Measurements from ENCODE around the gene ZMIZ1.

Gene ZMIZ1

DNA sequence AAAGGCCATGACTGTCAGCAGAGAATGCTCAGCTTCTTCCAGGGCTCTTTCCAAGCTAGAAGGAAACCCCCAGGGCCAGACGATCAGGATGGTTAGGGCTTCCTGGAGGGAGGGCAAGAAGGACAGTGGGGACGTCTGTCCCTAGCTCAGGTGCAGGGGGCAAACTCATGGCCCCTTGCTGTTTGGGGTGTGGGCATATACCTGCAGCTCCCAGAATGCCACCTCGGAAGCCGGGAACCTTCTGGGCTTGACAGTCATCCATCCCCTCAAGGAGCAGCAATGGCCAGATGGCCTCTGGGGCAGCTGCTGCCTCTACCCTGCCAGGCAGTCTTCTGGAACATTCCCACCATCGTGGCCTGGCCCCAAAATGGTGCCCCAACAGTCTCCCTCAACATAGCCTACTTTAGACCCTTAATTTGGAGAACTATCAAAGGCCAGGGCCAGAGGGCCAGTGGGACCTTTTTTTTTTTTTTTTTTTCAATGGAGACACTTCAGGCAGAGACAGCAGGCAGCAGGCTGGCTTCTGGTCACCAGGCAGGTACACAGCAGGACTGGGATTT, 40.2 kb upstream of the ZMIZ1 start:
- no CpG with 5 or more reads among the region's 5 CpGs for WGBS (ENCODE audit: extremely low coverage, insufficient coverage, low lambda C conversion rate)

DNA sequence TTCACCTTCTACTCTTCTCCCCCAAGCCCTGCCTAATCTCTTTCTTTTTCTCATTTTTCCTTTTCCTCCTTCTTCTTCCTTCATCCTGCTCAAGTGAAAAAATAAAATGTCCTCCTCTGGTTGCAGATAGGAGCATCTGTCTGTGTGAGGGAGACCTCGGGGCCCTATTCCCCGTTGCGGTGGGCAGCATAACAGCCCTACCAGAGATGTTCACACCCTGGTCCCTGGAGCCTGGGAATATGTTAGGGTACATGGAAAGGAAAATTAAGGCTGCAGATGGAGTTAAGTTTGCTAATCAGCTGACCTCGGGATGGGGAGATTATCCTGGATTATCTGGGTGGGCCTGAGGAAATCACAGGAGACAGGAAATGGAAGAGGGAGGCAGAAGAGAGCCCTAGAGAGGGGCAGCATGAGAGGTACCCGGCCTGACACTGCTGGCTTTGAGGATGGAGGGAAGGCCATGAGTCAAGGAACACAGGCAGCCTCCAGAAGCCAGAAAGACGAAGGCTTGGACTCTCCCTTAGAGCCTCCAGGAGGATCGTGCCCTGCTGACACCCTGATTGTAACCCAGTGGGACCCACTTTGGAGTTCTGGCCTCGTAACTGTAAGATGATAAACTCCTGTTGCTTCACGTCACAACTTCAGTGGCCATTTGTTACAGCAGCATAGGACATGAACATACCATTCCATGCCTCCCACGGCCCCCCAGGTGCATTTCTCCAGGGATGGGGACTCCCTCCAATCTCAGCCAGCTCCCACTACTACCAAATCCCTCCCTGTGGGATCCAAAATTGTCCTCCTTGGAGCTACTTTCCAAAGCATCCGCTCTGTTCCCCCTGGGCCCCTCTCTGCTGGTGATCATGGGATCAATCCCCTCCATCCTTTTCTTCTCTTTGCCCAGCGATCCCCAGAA, 39.0 kb upstream of the ZMIZ1 start:
- no peak overlapping the region for H3K18ac ChIP-seq (ENCODE audit: low read length)
- H4K5ac ChIP-seq (ENCODE audit: low read length) = no peak overlapping the region
- DNase-seq = no peak
- H3K9ac ChIP-seq (ENCODE audit: low read length) = no peak overlapping the region
- H3K79me1 ChIP-seq (ENCODE audit: low read length) = no peaks in the 10 kb centered on the region
- H3K36me3 ChIP-seq (ENCODE audit: control insufficient read depth, insufficient read depth, low read length) = no peaks in the 10 kb centered on the region
- H3K27me3 ChIP-seq (ENCODE audit: insufficient read depth, low read length, poor library complexity) = no peaks in the 10 kb centered on the region
- no peaks in the 10 kb centered on the region for H3K4me1 ChIP-seq (ENCODE audit: control insufficient read depth, low read depth, low read length)
- no peak overlapping the region for H3K4me3 ChIP-seq (ENCODE audit: low read length)
- no peak overlapping the region for H4K8ac ChIP-seq (ENCODE audit: low read depth, low read length)
- H2BK15ac ChIP-seq (replicated peaks; ENCODE audit: low read depth) = no peak overlapping the region
- no peak overlapping the region for H3K4me2 ChIP-seq (ENCODE audit: low read length)
- no peak overlapping the region for H2BK5ac ChIP-seq (ENCODE audit: low read length)
- H3K4ac ChIP-seq (ENCODE audit: low read depth, low read length) = no peak overlapping the region
- H3K56ac ChIP-seq (ENCODE audit: low read length) = no peak overlapping the region
- H3K79me2 ChIP-seq (ENCODE audit: control insufficient read depth, insufficient read depth, low read length) = no peaks in the 10 kb centered on the region
- no peak overlapping the region for H2AK5ac ChIP-seq (ENCODE audit: low read length)
- no CpG with 5 or more reads among the region's 12 CpGs for WGBS (ENCODE audit: extremely low coverage, insufficient coverage, low lambda C conversion rate)
- H3K27ac ChIP-seq (ENCODE audit: low read depth, low read length) = no peak overlapping the region
- H3K23ac ChIP-seq (ENCODE audit: low read length) = no peak overlapping the region
- no peak overlapping the region for H2BK120ac ChIP-seq (ENCODE audit: low read depth, low read length)

More for the DNA sequence above, 40.2 kb upstream of the ZMIZ1 start:
- Histone ChIP-seq H3K4me3 (ENCODE audit: low read length) (no peak overlapping the region), H3K27ac (ENCODE audit: low read depth, low read length) (no peak overlapping the region), H3K4me2 (ENCODE audit: low read length) (no peak overlapping the region), H4K5ac (ENCODE audit: low read length) (no peak overlapping the region), H3K36me3 (ENCODE audit: control insufficient read depth, insufficient read depth, low read length) (no peaks in the 10 kb centered on the region), H3K4ac (ENCODE audit: low read depth, low read length) (no peak overlapping the region), H2BK5ac (ENCODE audit: low read length) (no peak overlapping the region), H2BK120ac (ENCODE audit: low read depth, low read length) (no peak overlapping the region), H3K79me1 (ENCODE audit: low read length) (no peaks in the 10 kb centered on the region), H3K4me1 (ENCODE audit: control insufficient read depth, low read depth, low read length) (peaks cover 3% of the 10 kb centered on the region), H3K79me2 (ENCODE audit: control insufficient read depth, insufficient read depth, low read length) (no peaks in the 10 kb centered on the region), H3K23ac (ENCODE audit: low read length) (no peak overlapping the region), H3K9ac (ENCODE audit: low read length) (no peak overlapping the region), H2AK5ac (ENCODE audit: low read length) (no peak overlapping the region), H3K18ac (ENCODE audit: low read length) (no peak overlapping the region), H4K8ac (ENCODE audit: low read depth, low read length) (no peak overlapping the region), H3K56ac (ENCODE audit: low read length) (no peak overlapping the region), H3K27me3 (ENCODE audit: insufficient read depth, low read length, poor library complexity) (no peaks in the 10 kb centered on the region), H2BK15ac (replicated peaks; ENCODE audit: low read depth) (no peak overlapping the region)
- no peak for DNase-seq

DNA sequence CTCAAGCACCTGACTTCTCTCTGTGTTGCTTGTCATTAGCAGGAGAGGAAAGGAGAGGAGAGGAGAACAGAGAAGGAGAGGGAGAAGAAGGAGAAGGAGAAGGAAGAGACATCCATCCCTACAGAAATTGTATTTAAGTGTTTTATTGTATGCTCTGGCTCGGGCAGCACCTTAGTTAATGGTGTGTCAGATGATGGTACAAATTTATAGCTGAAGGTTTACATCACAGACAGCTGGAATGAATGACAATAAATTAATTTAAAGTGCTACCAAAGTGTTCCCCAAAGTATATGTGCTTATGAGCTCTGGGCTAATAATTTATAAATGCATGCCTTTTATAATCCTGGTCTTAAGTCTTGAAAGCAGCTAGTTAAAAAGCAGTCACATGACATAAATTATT, 38.1 kb upstream of the ZMIZ1 start:
- H2BK5ac ChIP-seq (ENCODE audit: low read length) = no peak overlapping the region
- no peak overlapping the region for H3K4me2 ChIP-seq (ENCODE audit: low read length)
- no peak overlapping the region for H3K4me3 ChIP-seq (ENCODE audit: low read length)
- H4K8ac ChIP-seq (ENCODE audit: low read depth, low read length) = no peak overlapping the region
- no peak overlapping the region for H3K18ac ChIP-seq (ENCODE audit: low read length)
- H3K79me1 ChIP-seq (ENCODE audit: low read length) = no peaks in the 10 kb centered on the region
- DNase-seq = no peak
- WGBS (ENCODE audit: extremely low coverage, insufficient coverage, low lambda C conversion rate) = no CpG with 5 or more reads among the region's 1 CpG
- H3K4ac ChIP-seq (ENCODE audit: low read depth, low read length) = no peak overlapping the region
- no peak overlapping the region for H2BK15ac ChIP-seq (replicated peaks; ENCODE audit: low read depth)
- no peaks in the 10 kb centered on the region for H3K27me3 ChIP-seq (ENCODE audit: insufficient read depth, low read length, poor library complexity)
- no peak overlapping the region for H2BK120ac ChIP-seq (ENCODE audit: low read depth, low read length)
- no peak overlapping the region for H3K9ac ChIP-seq (ENCODE audit: low read length)
- no peak overlapping the region for H3K56ac ChIP-seq (ENCODE audit: low read length)
- H3K4me1 ChIP-seq (ENCODE audit: control insufficient read depth, low read depth, low read length) = no peaks in the 10 kb centered on the region
- H4K5ac ChIP-seq (ENCODE audit: low read length) = no peak overlapping the region
- no peaks in the 10 kb centered on the region for H3K79me2 ChIP-seq (ENCODE audit: control insufficient read depth, insufficient read depth, low read length)
- H3K36me3 ChIP-seq (ENCODE audit: control insufficient read depth, insufficient read depth, low read length) = no peaks in the 10 kb centered on the region
- no peak overlapping the region for H3K27ac ChIP-seq (ENCODE audit: low read depth, low read length)
- no peak overlapping the region for H2AK5ac ChIP-seq (ENCODE audit: low read length)
- no peak overlapping the region for H3K23ac ChIP-seq (ENCODE audit: low read length)

DNA sequence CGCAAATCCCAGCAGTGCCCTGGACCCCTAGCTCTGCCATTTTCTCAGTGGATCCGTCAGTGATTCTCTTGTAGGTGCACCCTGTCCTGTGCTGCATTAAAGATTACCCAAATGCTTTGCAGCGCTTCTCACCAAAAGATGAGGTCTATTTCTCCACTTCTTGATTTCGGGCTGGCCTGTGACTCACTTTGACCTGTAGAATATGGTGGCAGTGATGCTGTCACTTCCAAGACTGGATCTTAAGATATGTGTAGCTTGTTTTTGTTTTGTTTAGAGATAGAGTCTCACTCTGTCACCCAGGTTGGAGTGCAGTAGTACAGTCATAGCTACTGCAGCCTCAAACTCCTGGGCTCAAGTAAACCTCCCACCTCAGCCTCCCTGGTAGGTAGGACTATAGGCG, 37.0 kb upstream of the ZMIZ1 start:
- Histone ChIP-seq H3K4me3 (ENCODE audit: low read length) (no peak overlapping the region), H2BK120ac (ENCODE audit: low read depth, low read length) (no peak overlapping the region), H3K18ac (ENCODE audit: low read length) (no peak overlapping the region), H4K5ac (ENCODE audit: low read length) (no peak overlapping the region), H3K4ac (ENCODE audit: low read depth, low read length) (no peak overlapping the region), H3K4me1 (ENCODE audit: control insufficient read depth, low read depth, low read length) (no peaks in the 10 kb centered on the region), H3K27me3 (ENCODE audit: insufficient read depth, low read length, poor library complexity) (no peaks in the 10 kb centered on the region), H3K27ac (ENCODE audit: low read depth, low read length) (no peak overlapping the region), H3K36me3 (ENCODE audit: control insufficient read depth, insufficient read depth, low read length) (no peaks in the 10 kb centered on the region), H3K56ac (ENCODE audit: low read length) (no peak overlapping the region), H3K23ac (ENCODE audit: low read length) (no peak overlapping the region), H2AK5ac (ENCODE audit: low read length) (no peak overlapping the region), H3K9ac (ENCODE audit: low read length) (no peak overlapping the region), H3K79me2 (ENCODE audit: control insufficient read depth, insufficient read depth, low read length) (no peaks in the 10 kb centered on the region), H4K8ac (ENCODE audit: low read depth, low read length) (no peak overlapping the region), H3K79me1 (ENCODE audit: low read length) (no peaks in the 10 kb centered on the region), H3K4me2 (ENCODE audit: low read length) (no peak overlapping the region), H2BK5ac (ENCODE audit: low read length) (no peak overlapping the region), H2BK15ac (replicated peaks; ENCODE audit: low read depth) (no peak overlapping the region)
- DNase-seq = no peak
- WGBS (ENCODE audit: extremely low coverage, insufficient coverage, low lambda C conversion rate) = no CpG with 5 or more reads among the region's 5 CpGs

DNA sequence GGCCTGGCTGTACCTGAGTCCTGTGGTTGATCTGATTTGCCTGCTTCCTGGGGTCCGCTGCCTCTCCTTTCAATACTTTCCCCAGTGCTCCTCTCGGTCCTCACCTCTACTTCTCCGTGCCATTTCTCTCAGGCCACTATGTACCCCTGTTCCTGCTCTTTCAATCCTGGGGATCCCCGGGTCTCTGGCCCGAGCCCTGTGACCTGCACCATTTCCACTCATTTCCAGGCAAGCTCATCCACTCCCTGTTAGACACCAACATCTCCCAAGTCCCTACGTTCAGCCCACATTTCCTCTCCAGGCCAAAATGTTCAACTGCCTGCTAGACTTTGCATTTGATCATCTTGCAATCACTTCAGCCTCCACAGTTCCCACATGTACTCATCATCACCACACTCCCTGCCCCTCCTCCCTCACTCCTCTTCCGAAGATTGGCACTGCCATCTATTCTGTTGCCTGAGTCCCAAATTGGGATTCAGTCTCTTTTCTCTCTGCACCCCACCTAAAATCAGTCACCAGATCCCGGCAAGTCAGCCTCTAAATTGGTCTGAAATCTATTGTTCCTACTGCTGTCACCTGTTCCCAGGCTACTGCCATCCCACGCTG, 34.4 kb upstream of the ZMIZ1 start:
- DNase-seq = no peak
- no CpG with 5 or more reads among the region's 9 CpGs for WGBS (ENCODE audit: extremely low coverage, insufficient coverage, low lambda C conversion rate)

More for the DNA sequence above, 34.4 kb upstream of the ZMIZ1 start:
- H3K18ac ChIP-seq (ENCODE audit: low read length) = no peak overlapping the region
- H3K4me1 ChIP-seq (ENCODE audit: control insufficient read depth, low read depth, low read length) = peaks cover 2% of the 10 kb centered on the region
- no peaks in the 10 kb centered on the region for H3K79me2 ChIP-seq (ENCODE audit: control insufficient read depth, insufficient read depth, low read length)
- no peak overlapping the region for H3K23ac ChIP-seq (ENCODE audit: low read length)
- H3K36me3 ChIP-seq (ENCODE audit: control insufficient read depth, insufficient read depth, low read length) = no peaks in the 10 kb centered on the region
- no peak overlapping the region for H3K56ac ChIP-seq (ENCODE audit: low read length)
- no peak overlapping the region for H4K8ac ChIP-seq (ENCODE audit: low read depth, low read length)
- no peaks in the 10 kb centered on the region for H3K27me3 ChIP-seq (ENCODE audit: insufficient read depth, low read length, poor library complexity)
- H2BK120ac ChIP-seq (ENCODE audit: low read depth, low read length) = no peak overlapping the region
- H3K4ac ChIP-seq (ENCODE audit: low read depth, low read length) = no peak overlapping the region
- no peak overlapping the region for H3K9ac ChIP-seq (ENCODE audit: low read length)
- H2AK5ac ChIP-seq (ENCODE audit: low read length) = no peak overlapping the region
- no peak overlapping the region for H4K5ac ChIP-seq (ENCODE audit: low read length)
- no peaks in the 10 kb centered on the region for H3K79me1 ChIP-seq (ENCODE audit: low read length)
- no peak overlapping the region for H2BK5ac ChIP-seq (ENCODE audit: low read length)
- no peak overlapping the region for H3K4me2 ChIP-seq (ENCODE audit: low read length)
- no peak overlapping the region for H3K27ac ChIP-seq (ENCODE audit: low read depth, low read length)
- H2BK15ac ChIP-seq (replicated peaks; ENCODE audit: low read depth) = no peak overlapping the region
- H3K4me3 ChIP-seq (ENCODE audit: low read length) = no peak overlapping the region

Data from mesendoderm (in vitro differentiated cells).